ENCODE results near the gene RMRP. TPM values are rescaled to one million over a fixed set of nuclear protein-coding genes. Genes with fewer than 3 reads are reported as not detected.
A peak's percentile ranks its signal among the peaks of the same experiment; 100 is the strongest.
"Not testable (repeated sequence)": the region's sequence is repeated elsewhere in the genome, so short reads cannot be mapped to it uniquely, and the experiment has no call there.

RMRP gene
- total RNA-seq, 3 donors from 2014 or later, result 1,664 to 2,064 (median 2,058) TPM

DNA sequence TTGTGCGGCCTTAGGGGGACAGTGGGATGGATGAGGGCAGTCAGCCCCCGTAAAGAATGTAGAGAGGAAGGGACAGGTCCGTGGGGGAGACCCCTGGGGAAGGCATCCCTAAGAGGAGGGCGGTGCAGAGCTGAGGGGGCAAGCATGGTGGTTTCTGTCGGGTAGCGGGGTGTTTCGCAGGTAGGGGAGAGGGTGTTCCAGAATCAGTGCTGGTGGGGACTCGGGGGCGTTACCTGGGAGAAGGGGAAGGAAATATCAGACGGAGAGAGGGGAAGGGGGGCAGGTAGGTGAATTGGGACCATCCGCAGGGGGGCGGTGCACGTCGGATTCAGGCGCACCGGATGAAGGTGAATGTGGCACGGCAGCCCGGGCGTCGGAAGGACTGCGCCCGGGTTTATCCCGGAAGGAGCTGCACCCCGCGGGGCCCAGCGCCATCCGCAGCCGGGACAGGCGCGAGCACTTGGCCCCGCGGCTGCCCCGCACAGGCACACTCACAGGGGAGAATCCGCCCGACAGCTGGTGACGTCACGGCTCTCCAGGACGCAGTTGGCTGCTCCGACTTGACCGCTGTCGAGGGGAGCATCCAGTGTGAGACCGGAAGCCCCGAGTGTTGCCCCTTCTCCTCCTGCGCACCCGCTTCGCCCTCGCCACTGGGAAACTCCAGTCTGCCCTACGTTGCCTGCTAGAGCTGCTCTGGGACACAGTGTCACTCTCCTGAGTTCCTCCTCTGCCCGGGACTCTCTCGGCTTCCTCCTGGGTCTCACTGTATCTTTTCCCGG, 40.9 kb downstream of the RMRP start:
- Histone ChIP-seq H3K4me1 (no peaks in the 10 kb centered on the region), H3K27ac (no peak overlapping the region), H3K36me3 (no peaks in the 10 kb centered on the region), H3K4me3 (peak overlapping the region; percentile 40 to 74 (median 50)), H3K27me3 (no peaks in the 10 kb centered on the region), H3K9me3 (no peaks in the 10 kb centered on the region)
- peak in 1 of 2 donors; percentile 33 for DNase-seq (ENCODE audit: low spot score in 2 of 2)
- intact Hi-C loops (cut with DNase I; ENCODE audit: low total_unique reads), result no loop called here
- TF ChIP-seq POLR2AphosphoS5 (IDR thresholded peaks at IDR 0.05) (no peak), POLR2A (IDR thresholded peaks at IDR 0.05) (no peak)
- TF ChIP-seq, protein P1, sequence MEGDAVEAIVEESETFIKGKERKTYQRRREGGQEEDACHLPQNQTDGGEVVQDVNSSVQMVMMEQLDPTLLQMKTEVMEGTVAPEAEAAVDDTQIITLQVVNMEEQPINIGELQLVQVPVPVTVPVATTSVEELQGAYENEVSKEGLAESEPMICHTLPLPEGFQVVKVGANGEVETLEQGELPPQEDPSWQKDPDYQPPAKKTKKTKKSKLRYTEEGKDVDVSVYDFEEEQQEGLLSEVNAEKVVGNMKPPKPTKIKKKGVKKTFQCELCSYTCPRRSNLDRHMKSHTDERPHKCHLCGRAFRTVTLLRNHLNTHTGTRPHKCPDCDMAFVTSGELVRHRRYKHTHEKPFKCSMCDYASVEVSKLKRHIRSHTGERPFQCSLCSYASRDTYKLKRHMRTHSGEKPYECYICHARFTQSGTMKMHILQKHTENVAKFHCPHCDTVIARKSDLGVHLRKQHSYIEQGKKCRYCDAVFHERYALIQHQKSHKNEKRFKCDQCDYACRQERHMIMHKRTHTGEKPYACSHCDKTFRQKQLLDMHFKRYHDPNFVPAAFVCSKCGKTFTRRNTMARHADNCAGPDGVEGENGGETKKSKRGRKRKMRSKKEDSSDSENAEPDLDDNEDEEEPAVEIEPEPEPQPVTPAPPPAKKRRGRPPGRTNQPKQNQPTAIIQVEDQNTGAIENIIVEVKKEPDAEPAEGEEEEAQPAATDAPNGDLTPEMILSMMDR (IDR thresholded peaks at IDR 0.05), result no peak

DNA sequence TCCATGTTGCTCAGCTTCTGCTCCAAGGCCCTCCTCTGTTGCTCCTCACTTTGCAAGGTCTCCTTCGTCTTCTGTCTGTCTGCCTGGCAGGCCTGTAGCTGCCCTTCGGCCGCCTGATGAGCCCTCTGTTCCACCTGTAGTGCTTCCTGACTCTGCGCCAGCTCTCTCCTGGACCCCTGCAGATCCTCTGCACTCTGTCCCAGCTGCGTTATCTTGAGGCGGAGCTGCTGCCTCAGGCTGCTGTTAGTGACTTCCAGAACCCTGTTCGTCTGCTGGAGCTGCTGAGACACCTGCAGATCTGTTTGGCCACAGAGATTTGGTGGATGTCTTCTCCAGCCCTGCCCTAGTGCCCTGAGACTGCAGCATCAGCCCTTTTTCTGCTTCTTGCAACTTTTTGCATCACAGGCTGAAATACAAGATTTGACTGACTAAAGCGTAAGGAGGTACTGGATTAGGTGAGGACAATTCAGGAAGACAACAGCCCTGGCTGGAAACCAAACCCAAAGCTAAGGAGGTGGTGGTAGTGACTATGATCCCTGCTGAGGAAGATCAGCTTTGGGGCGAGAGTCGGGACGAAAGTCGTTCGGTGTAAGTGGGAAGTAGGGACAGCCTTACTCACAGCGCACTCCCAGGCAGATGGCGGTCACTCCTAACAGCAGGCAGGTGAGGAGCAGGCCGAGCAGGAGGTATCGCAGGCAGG, 41.7 kb downstream of the RMRP start:
- no peaks in the 10 kb centered on the region for H3K9me3 ChIP-seq
- intact Hi-C loops (cut with DNase I; ENCODE audit: low total_unique reads), result no loop called here
- no peaks in the 10 kb centered on the region for H3K4me1 ChIP-seq
- no peak overlapping the region for H3K27ac ChIP-seq
- DNase-seq (ENCODE audit: low spot score in 2 of 2), result no peak
- no peaks in the 10 kb centered on the region for H3K36me3 ChIP-seq
- H3K4me3 ChIP-seq, result no peak overlapping the region
- no peaks in the 10 kb centered on the region for H3K27me3 ChIP-seq
- TF ChIP-seq POLR2AphosphoS5 (IDR thresholded peaks at IDR 0.05), result no peak

DNA sequence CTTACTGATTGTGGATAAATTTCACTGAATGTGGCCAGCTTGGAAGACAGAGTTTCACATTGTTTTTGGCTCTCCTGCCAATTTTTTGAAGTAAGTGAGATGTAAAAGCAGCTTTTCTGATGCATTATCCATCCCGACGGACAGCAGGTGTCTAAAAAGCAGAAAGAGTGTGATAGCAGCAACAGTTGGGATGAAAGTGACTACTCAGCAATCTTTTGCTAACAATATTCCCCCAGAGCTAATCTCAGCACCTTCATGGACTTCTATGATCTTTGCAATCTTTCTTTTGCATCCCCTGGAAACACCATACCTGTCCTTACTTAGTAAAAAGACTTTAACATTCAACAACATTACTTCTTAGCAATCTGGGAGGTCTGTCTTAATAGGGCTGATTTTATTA, 45.0 kb downstream of the RMRP start:
- Histone ChIP-seq H3K36me3 (peaks cover 9% of the 10 kb centered on the region), H3K27ac (no peak overlapping the region), H3K27me3 (no peaks in the 10 kb centered on the region), H3K9me3 (no peaks in the 10 kb centered on the region), H3K4me1 (no peaks in the 10 kb centered on the region), H3K4me3 (no peak overlapping the region)
- TF ChIP-seq POLR2AphosphoS5 (IDR thresholded peaks at IDR 0.05), result no peak
- TF ChIP-seq POLR2A (IDR thresholded peaks at IDR 0.05), result no peak
- intact Hi-C loops (cut with DNase I; ENCODE audit: low total_unique reads), result no loop called here
- no peak for DNase-seq (ENCODE audit: low spot score in 2 of 2)

DNA sequence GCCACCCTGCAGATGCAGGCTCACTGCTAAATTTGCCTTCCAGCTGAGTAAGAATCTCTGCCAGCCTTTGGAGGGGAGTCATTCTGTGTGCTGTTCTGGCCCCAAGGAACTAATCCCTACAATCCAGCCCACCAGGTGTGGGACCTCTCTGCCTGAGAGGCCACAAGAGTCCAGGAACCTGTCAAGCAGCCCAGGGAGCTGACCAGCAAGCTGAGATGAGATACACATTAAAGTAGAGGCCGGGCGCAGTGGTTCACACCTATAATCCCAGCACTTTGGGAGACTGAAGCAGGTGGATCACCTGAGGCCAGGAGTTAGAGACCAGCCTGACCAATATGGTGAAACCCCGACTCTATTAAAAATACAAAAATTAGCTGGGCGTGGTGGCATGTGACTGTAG, 45.8 kb downstream of the RMRP start:
- H3K27me3 ChIP-seq; intact Hi-C loops (cut with DNase I; ENCODE audit: low total_unique reads); H3K27ac ChIP-seq: not testable (repeated sequence)

DNA sequence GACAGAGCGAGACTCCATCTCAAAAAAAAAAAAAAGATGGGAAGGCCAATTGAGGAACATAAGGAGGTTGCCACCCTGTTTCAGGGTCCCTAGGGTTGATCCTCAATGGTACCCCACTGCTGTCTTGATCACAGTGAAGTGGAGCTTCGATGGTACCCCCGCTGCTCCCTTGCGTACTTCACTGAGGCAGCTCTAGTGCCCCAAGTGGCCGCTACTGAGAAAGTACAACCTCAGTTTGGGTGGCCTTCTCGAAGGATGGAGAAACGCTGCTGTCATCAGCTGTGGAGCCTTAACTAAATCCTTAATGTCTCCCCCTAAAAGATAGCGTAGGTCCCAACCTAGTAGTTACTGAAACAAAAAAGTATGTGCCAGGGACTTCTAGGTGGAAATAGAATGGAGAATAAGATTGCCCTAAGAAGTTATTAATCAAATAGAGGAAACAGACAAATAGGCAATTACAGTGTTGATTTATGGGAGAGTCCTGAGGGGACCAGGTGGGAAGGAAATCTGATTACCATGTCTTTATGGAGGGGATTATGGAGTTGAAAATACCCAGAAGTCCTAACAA, 46.5 kb downstream of the RMRP start:
- Histone ChIP-seq H3K9me3 (no peaks in the 10 kb centered on the region), H3K27me3 (no peaks in the 10 kb centered on the region), H3K27ac (no peak overlapping the region), H3K4me3 (no peak overlapping the region), H3K4me1 (peaks cover 2 to 5% of the 10 kb centered on the region in 2 donors), H3K36me3 (peaks cover 9% of the 10 kb centered on the region)
- DNase-seq (ENCODE audit: low spot score in 2 of 2), result no peak
- intact Hi-C loops (cut with DNase I; ENCODE audit: low total_unique reads), result no loop called here
- TF ChIP-seq POLR2AphosphoS5 (IDR thresholded peaks at IDR 0.05), result no peak
- TF ChIP-seq, protein P1 (IDR thresholded peaks at IDR 0.05), result peak; percentile 33 to 49 (median 36)

More for the DNA sequence above, 45.8 kb downstream of the RMRP start:
- not testable (repeated sequence) for DNase-seq (ENCODE audit: low spot score in 2 of 2); H3K4me1 ChIP-seq; H3K9me3 ChIP-seq; H3K36me3 ChIP-seq; H3K4me3 ChIP-seq

DNA sequence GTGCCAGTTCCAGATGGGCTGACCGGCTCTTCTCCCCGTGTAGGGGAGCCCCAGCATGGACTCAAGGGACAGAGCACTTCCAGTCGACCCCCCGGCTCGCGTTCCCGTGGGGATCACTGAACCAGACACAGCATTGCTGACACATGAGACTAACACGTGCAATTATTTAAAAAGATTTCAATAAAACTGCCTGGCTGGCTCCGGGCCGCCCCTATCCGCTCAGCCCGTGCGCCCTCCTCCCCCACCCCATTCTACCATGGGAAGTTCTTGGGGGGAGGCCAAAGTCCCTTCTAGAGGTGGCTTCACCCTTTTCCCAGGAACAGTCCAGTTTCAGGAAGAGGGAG, 48.0 kb downstream of the RMRP start:
- no peak overlapping the region for H3K4me3 ChIP-seq
- peaks cover 5 to 10% of the 10 kb centered on the region in 2 donors for H3K4me1 ChIP-seq
- H3K27me3 ChIP-seq, result no peaks in the 10 kb centered on the region
- intact Hi-C loops (cut with DNase I; ENCODE audit: low total_unique reads), result loop anchor here (5.0 kb wide), 1 partner anchor 43 kb away; the partner anchor contains the start of gene SIT1
- DNase-seq (ENCODE audit: low spot score in 2 of 2), result no peak
- TF ChIP-seq POLR2AphosphoS5 (IDR thresholded peaks at IDR 0.05) (no peak), POLR2A (IDR thresholded peaks at IDR 0.05) (no peak)
- TF ChIP-seq, protein P1 (IDR thresholded peaks at IDR 0.05), result no peak
- peaks cover 9% of the 10 kb centered on the region for H3K36me3 ChIP-seq
- no peaks in the 10 kb centered on the region for H3K9me3 ChIP-seq
- H3K27ac ChIP-seq, result peak overlapping the region in 1 of 2 donors; percentile 12

Data from breast epithelium (tissue), 4 donors.